CD4-positive, alpha-beta T cell treated with Interleukin-15 for 4 hours (primary cell): ENCODE data around the gene RHOD.
A peak's percentile ranks its signal among the peaks of the same experiment; 100 is the strongest.

Source experiments
- DNase-seq: peaks from one replicate; pipeline ENCODE4 v3.0.0-alpha.2; 2020; ENCODE audit warnings: low spot score

Gene RHOD

GRCh38 chr11:67056267-67057204 lies at the start of gene RHOD:
TSS of gene RHOD (plus strand) at chr11:67056847. CDS start at chr11:67056903, 56 bp downstream.
- no peak for DNase-seq

- no peak for DNase-seq
Observed at GRCh38 chr11:67007126-67007525, 49.5 kb upstream of the RHOD start.

GRCh38 chr11:67010296-67010905 lies 46.2 kb upstream of the RHOD start:
- DNase-seq: no peak

GRCh38 chr11:67013511-67014045 lies 43.1 kb upstream of the RHOD start:
- no peak for DNase-seq

GRCh38 chr11:67014343-67014742 lies 42.3 kb upstream of the RHOD start:
- no peak for DNase-seq

GRCh38 chr11:67015048-67015447 lies 41.6 kb upstream of the RHOD start:
- DNase-seq: no peak

- no peak for DNase-seq
Observed at GRCh38 chr11:67016550-67016949, 40.1 kb upstream of the RHOD start.

- no peak for DNase-seq
Observed at GRCh38 chr11:67020949-67021348, 35.7 kb upstream of the RHOD start.

GRCh38 chr11:67022341-67022933 lies 34.2 kb upstream of the RHOD start:
- DNase-seq: no peak

- no peak for DNase-seq
Observed at GRCh38 chr11:67022961-67023956, 33.4 kb upstream of the RHOD start, which contains the start of gene SYT12. TSS of gene SYT12 (plus strand) at chr11:67023134. CDS start at chr11:67030145, 7,011 bp downstream.

- no peak for DNase-seq
Observed at GRCh38 chr11:67023957-67024353, 32.7 kb upstream of the RHOD start.

- peak; percentile 40 for DNase-seq
Observed at GRCh38 chr11:67024410-67024809, 32.2 kb upstream of the RHOD start.

GRCh38 chr11:67024966-67025365 lies 31.7 kb upstream of the RHOD start:
- DNase-seq: no peak

GRCh38 chr11:67025750-67026149 lies 30.9 kb upstream of the RHOD start:
- DNase-seq: no peak

- DNase-seq: no peak
Observed at GRCh38 chr11:67026941-67027340, 29.7 kb upstream of the RHOD start.

- no peak for DNase-seq
Observed at GRCh38 chr11:67027483-67027930, 29.1 kb upstream of the RHOD start.

- DNase-seq: no peak
Observed at GRCh38 chr11:67027943-67028542, 28.6 kb upstream of the RHOD start.

- DNase-seq: no peak
Observed at GRCh38 chr11:67029146-67029545, 27.5 kb upstream of the RHOD start.

- DNase-seq: no peak
Observed at GRCh38 chr11:67030976-67031375, 25.7 kb upstream of the RHOD start.

- DNase-seq: no peak
Observed at GRCh38 chr11:67031791-67032561, 24.7 kb upstream of the RHOD start.
